Uterus (tissue), 2 donors: Measurements from ENCODE around the gene SPSB2.

ENCODE experiments used
- POLR2A ChIP-seq, 2 donors: fragments of 450-650 bp; IDR thresholded peaks; one replicate each; pipeline ENCODE4 v1.6.1; 2016; ENCODE audit warnings: antibody characterized with exemption in 2 of 2, mild to moderate bottlenecking in 1 of 2, moderate library complexity in 1 of 2
- TF ChIP-seq, protein P1 (sequence below), 4 experiments: fragments of 200-600 bp in 2 of 4; fragments of 450-650 bp in 2 of 4; sonication (generic) in 2 of 4; IDR thresholded peaks; one replicate each; pipeline ENCODE4 v1.5.1; 2016 to 2019; ENCODE audit warnings: antibody characterized with exemption in 4 of 4, mild to moderate bottlenecking in 2 of 4, moderate library complexity in 1 of 4

DNA sequence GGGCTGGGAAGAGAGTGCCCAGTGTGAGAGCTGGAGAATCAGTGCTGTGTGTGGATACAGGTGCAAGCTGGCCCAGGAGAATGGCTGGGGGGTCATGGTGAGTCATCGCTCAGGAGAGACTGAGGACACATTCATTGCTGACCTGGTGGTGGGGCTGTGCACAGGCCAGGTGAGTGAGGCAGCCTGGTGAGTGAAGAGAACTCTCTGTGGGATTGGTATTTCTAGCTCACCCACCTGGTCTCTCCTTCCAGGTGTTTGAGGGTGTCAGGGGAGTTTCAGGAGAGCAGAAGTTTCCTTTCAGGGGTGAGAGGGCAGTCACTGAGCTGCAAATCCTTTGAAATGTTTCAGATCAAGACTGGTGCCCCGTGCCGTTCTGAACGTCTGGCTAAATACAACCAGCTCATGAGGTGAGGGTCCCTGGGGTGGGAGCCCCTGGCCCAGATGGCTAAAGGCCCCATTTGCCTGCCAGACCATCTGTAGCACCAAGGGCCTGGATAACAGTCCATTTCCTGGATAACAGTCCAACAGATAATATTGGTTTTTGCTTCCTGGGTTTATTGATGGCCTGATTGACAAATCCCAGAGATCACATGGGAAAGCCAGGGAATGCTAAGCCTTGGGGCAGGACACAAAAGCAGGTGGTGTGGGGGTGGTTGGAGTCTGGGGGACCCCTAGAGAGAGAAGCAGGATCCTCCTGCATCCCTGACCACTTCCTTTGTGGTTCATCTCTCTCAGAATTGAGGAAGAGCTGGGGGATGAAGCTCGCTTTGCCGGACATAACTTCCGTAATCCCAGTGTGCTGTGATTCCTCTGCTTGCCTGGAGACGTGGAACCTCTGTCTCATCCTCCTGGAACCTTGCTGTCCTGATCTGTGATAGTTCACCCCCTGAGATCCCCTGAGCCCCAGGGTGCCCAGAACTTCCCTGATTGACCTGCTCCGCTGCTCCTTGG, 49.2 kb upstream of the SPSB2 start:
- TF ChIP-seq, protein P1, sequence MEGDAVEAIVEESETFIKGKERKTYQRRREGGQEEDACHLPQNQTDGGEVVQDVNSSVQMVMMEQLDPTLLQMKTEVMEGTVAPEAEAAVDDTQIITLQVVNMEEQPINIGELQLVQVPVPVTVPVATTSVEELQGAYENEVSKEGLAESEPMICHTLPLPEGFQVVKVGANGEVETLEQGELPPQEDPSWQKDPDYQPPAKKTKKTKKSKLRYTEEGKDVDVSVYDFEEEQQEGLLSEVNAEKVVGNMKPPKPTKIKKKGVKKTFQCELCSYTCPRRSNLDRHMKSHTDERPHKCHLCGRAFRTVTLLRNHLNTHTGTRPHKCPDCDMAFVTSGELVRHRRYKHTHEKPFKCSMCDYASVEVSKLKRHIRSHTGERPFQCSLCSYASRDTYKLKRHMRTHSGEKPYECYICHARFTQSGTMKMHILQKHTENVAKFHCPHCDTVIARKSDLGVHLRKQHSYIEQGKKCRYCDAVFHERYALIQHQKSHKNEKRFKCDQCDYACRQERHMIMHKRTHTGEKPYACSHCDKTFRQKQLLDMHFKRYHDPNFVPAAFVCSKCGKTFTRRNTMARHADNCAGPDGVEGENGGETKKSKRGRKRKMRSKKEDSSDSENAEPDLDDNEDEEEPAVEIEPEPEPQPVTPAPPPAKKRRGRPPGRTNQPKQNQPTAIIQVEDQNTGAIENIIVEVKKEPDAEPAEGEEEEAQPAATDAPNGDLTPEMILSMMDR (IDR thresholded peaks at IDR 0.05) = no peak
- TF ChIP-seq POLR2A (IDR thresholded peaks at IDR 0.05) = no peak
